GM18868 (cell line): ENCODE results near the gene SLK.

ENCODE experiments used
- ATAC-seq: cut with Tn5 transposase; IDR thresholded peaks from one replicate; pipeline ENCODE4 v1.9.1; 2021; ENCODE audit warnings: mild to moderate bottlenecking, moderate library complexity; ENCODE audit not compliant: unreplicated experiment

SLK gene

DNA sequence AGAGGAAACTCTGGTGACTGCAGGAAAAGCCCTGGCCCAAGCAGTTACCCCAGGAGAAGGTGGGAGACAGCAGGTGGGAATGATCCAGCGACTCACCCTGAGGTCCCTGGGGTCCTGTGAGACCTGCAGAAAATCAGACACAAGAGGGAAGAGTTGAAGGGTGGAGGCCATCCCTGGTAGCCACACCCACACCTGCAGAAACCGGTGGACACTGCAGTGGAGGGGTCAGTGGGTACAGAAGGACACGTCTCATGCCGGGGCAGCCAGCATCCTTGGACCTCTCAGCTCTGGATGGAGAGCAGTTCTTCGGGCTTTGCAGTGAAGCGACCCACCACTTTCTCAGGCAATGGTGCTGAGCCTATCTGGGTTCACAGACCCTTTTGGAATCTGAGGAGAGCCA lies 79.7 kb downstream of the SLK start:
- ATAC-seq: no peak

DNA sequence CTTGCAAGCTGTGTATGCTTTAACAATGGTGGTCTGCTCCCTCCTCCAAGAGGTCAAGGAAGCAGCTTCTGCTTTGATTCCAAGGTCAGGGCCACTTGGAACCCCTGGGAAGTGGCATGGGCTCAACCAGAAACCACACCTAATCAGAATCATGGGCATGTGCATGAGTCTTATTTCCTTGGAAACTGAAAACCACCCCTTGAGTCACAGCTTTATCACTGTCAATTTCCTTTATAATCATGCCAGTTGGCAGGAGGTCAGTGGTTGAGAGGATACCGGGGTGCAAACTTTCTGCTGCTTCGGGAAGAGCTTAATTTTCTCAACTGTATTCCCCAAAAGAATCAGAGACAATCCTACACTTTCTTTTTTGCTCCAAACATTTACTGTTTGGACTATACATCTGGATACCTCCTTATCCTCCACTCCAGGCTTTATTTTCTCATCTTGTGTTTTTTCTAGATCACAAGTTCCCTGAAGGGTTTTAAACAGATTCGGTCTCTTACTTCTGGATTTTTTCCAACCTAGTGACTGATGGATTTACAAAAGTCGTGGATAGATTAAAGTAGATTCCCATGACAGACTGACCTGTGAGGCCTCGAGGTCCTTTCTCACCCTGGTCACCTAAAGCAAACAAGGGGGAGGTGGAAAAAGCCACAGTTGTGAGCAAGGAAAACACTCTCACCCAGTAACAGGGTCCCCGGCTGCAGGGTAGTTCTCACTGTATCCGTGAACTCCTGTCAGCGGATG lies 82.7 kb downstream of the SLK start:
- ATAC-seq: no peak

GRCh38 chr10:104052431-104052830 lies 85.5 kb downstream of the SLK start:
- ATAC-seq: no peak

- ATAC-seq: no peak
Measured at GRCh38 chr10:104053201-104053600, 86.3 kb downstream of the SLK start.

GRCh38 chr10:104054430-104054829 lies 87.5 kb downstream of the SLK start:
- no peak for ATAC-seq

DNA sequence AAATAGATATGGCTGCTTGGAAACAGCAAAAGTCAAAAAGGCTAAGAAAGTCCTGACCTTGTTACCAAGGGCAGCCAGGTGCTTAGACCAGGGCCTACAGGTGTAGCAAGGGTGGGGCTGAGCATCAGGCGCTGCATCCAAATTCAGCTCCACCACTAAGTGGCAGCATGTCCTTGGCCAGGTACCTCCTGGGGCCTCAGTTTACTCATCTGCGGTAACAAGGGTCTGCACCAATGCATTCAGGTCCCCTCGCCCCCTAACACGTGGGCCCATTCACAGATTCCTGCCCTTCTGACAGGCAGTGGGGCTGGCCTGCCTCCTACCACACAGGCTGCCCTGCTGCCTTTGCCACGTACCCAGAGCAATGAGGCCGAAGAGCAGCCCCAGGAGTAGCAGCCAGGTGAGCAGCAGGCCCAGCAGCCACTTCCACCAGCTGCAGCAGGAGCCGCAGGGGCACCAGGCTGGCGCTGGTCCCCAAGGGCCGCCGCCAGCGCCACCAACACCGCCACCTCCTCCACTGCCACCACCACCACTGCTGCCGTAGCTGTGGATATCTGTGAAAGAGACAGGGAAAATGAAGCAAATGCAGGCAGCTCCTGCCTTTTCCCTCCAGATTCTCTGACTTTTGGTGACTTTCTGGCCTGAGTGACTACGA lies 89.8 kb downstream of the SLK start:
- no peak for ATAC-seq

DNA sequence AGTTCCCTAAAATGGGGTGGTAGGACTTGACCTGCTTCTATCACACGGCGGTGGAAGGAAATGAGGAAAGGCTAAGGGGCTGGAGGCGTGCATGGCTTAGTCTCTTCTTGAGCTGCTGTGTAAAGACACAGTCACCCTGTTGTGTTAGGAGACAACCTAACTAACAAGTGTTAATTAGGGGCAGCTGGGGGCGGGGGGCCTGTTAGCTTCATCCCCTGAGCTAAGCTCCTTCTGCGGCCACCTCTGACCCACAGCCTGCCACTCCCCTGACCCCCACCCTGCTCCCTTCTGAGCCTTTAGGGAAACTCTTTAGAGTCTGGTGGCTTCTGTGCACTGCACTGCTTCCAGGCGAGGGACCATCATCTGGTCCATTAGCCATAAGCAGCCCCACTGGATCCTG lies 90.8 kb downstream of the SLK start:
- ATAC-seq: no peak

GRCh38 chr10:104059364-104059763 lies 92.4 kb downstream of the SLK start:
- no peak for ATAC-seq

DNA sequence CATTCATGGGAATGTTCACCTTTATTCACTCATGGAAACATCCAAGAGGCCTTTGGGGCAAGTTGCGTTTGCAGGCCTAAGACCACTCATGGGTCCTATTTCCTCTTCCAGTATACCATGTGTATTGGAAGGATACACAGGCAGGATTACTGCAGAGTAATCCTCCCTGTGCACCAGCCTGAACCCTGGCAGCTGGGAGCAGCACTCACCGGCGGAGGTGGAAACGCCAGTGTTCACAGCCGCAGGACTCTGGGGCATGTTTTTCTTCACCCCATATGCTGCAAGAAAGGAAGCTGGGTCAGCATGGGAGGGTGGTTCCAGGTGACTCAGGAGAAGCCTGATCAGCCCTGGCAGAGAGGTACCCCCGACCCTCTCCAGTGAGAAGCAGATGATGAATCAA lies 94.3 kb downstream of the SLK start:
- no peak for ATAC-seq

GRCh38 chr10:104065748-104066147 lies 98.8 kb downstream of the SLK start:
- ATAC-seq: no peak

- ATAC-seq: no peak
Measured at GRCh38 chr10:104066945-104067344, 100.0 kb downstream of the SLK start.

- ATAC-seq: no peak
Measured at GRCh38 chr10:104067525-104067924, 100.6 kb downstream of the SLK start.

- ATAC-seq: no peak
Measured at GRCh38 chr10:104069613-104070012, 102.7 kb downstream of the SLK start.

DNA sequence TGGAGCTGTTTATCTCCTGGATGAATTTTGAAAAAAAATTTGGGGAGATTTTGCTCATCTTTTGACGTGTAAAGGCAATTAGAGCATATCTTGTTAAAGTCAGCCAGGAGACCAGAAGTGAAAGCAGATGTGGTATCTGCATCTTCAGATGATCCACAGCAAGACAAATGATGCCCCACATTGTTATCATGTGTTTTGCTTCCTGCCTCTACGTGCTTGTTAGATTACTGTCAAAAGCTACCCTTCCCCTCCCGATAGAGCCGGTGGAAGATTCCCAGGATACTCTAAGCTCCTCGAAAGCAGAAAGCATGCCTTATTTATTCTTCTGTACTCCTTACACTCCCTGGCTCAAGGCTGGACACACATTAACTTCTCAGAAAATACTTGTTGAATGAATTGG lies 105.8 kb downstream of the SLK start:
- no peak for ATAC-seq

- ATAC-seq: no peak
Measured at GRCh38 chr10:104074505-104074904, 107.6 kb downstream of the SLK start.

DNA sequence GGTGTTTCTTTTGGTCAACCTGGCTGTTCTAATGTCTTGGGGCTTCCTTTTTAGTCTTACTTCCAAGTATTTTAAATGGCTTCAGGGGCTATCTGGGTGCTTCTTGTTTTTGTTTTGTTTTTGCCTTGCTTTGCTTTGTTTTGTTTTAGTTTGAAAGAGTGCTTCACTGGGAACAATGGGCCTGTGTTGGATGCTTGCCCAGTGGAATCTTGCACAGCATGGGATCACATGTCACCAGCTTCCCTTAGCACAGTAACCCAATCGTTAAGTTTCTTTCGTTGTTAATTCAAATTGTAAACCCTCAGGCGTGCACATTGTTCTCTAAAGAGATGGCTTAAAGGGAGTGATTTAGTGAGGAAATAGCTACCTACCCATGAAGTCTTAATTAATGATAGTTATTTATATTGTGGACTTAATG lies 109.8 kb downstream of the SLK start:
- ATAC-seq: no peak

DNA sequence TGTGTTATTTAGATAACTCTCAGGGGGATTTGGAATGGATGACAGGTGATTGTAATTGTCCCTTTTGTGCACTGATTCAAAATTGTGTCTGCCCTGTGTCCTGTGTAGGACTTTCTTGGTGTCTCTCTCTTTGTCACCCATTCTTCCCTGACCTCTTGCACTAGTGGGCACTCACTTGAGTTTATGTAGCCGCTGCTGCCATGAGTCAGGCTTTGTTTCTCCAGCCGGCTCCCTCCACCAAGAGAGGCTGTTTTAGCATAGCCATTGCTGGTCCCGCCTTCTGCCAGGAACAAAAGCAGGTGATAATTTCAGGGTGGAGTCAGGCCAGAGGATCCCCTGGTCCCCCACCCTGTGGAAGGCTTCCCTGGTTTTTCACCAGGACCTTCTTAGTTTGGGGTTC lies 110.3 kb downstream of the SLK start:
- no peak for ATAC-seq

DNA sequence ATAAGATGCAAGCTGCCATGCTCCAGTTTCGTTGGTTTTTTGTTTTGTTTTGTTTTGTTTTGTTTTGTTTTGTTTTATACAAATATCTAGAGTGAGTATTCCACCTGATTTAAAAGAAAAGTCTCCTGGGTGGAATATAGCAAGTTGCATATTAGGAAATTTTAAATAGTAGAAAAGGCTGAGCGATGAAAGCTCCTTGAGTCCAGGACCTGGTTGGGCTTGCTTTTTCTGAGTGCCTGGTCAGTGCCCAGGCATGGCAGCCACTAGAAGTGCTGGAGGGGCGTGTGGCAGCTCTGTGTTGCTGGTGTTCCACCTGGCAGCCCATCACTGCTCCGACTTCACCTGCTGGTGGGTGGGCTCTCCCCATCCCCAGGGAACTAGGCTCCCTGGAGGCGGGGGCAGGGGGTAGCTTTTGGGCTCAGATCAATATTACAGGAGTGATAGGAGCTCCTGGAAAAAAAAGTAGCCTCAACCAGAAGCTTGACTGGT lies 110.8 kb downstream of the SLK start:
- ATAC-seq: no peak
